Activated naive CD8-positive, alpha-beta T cell treated with anti-CD3 and anti-CD28 coated beads, Interleukin-2, amount 50 U/mL, for 24 hours (primary cell): ENCODE results near the gene DACH1.

ENCODE experiments used
- ATAC-seq: fragments of 150-1000 bp; cut with Tn5 transposase; one replicate; pipeline ENCODE4 v1.10.0; 2021
- DNase-seq: peaks from one replicate; pipeline ENCODE4 v3.0.0; 2021
- H3K27ac Mint-ChIP-seq: one replicate; pipeline ENCODE4 v1.8.0; 2021; ENCODE audit warnings: mild to moderate bottlenecking, mixed read lengths
- H3K27me3 Mint-ChIP-seq: one replicate; pipeline ENCODE4 v1.8.0; 2021; ENCODE audit warnings: mixed read lengths
- H3K36me3 Mint-ChIP-seq: one replicate; pipeline ENCODE4 v1.8.0; 2021; ENCODE audit warnings: low read depth, mixed read lengths
- H3K4me1 Mint-ChIP-seq: one replicate; pipeline ENCODE4 v1.8.0; 2021; ENCODE audit warnings: mixed read lengths
- H3K4me3 Mint-ChIP-seq: one replicate; pipeline ENCODE4 v1.8.0; 2021; ENCODE audit warnings: mild to moderate bottlenecking, moderate library complexity, mixed read lengths
- H3K9me3 Mint-ChIP-seq: one replicate; pipeline ENCODE4 v1.8.0; 2021; ENCODE audit warnings: mixed read lengths

The DACH1 gene

GRCh38 chr13:71395053-71395452, 472.0 kb downstream of the DACH1 start:
- H3K4me1 Mint-ChIP-seq: no peaks in the 10 kb centered on the region
- no peaks in the 10 kb centered on the region for H3K27me3 Mint-ChIP-seq
- DNase-seq (no peak), ATAC-seq (no peak)
- no peak overlapping the region for H3K27ac Mint-ChIP-seq
- H3K4me3 Mint-ChIP-seq: no peak overlapping the region
- peaks cover 7% of the 10 kb centered on the region for H3K9me3 Mint-ChIP-seq
- H3K36me3 Mint-ChIP-seq: no peaks in the 10 kb centered on the region

DNA sequence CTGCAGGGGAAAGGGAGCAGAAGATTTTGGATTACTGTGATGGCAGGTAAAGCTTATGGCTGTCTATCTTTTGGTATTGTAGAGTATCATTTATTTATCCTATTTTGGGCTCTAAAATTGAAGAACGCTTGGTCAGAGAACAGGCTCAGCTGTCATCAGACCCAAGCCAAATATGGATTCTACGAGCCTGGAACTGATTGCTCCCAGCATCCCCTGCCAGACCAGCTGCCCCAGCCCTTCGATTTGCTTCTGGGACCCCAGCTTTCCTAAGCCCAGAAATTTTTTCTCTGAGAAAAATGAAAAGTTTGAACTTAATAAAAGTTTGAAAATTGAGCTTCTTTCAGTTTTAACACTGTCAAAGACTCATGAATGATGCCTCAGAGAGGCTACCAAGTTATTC, 472.8 kb downstream of the DACH1 start:
- H3K36me3 Mint-ChIP-seq: no peaks in the 10 kb centered on the region
- no peaks in the 10 kb centered on the region for H3K4me1 Mint-ChIP-seq
- H3K9me3 Mint-ChIP-seq: peaks cover 7% of the 10 kb centered on the region
- no peak overlapping the region for H3K4me3 Mint-ChIP-seq
- no peak for ATAC-seq
- no peak overlapping the region for H3K27ac Mint-ChIP-seq
- DNase-seq: no peak
- no peaks in the 10 kb centered on the region for H3K27me3 Mint-ChIP-seq
